Activated naive CD4-positive, alpha-beta T cell treated with anti-CD3 and anti-CD28 coated beads, Interleukin-2, amount 10 ng/mL, durations not matched to agents 5 hours and 36 hours (primary cell): ENCODE data around the gene IL9R. TPM values are rescaled to one million over a fixed set of nuclear protein-coding genes. Genes with fewer than 3 reads are reported as not detected.

Experiments used
- total RNA-seq, 2 experiments: library from RNA; stranded (reverse); gene quantifications; one replicate each; pipeline ENCODE4 v1.2.3, GENCODE V29; 2021

Gene IL9R, protein sequence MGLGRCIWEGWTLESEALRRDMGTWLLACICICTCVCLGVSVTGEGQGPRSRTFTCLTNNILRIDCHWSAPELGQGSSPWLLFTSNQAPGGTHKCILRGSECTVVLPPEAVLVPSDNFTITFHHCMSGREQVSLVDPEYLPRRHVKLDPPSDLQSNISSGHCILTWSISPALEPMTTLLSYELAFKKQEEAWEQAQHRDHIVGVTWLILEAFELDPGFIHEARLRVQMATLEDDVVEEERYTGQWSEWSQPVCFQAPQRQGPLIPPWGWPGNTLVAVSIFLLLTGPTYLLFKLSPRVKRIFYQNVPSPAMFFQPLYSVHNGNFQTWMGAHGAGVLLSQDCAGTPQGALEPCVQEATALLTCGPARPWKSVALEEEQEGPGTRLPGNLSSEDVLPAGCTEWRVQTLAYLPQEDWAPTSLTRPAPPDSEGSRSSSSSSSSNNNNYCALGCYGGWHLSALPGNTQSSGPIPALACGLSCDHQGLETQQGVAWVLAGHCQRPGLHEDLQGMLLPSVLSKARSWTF
- 10 to 100 TPM; 20.4 to 21.9 TPM for total RNA-seq

DNA sequence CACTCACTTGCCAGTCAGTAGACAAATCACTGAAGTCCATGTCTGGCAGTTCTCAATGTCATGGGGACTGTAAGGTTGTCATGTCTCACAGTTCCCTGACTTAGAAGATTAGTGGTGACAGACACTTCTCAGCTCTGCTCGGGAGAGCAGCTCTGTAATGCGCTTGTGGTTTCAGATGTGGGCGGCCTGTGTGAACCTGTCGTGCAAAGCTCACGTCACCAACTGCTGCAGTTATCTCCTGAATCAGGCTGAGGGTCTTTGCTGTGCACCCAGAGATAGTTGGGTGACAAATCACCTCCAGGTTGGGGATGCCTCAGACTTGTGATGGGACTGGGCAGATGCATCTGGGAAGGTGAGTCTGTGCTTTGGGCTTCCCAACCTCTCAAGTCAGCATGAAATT, at the start of gene IL9R:
Gene IL9R, plus strand, starts transcription at position 261 of the 400 bp plus-strand sequence. Its CDS starts 64 bp downstream, at position 325.

Other genes starting within 250 kb of the IL9R start
- gene VAMP7, start 116.4 kb upstream of the IL9R start, total RNA-seq, result 10 to 100 TPM; 32.8 to 34.9 TPM